Neural cell (in vitro differentiated cells): ENCODE data around the gene ZNF521.

Source experiments
- MXI1 ChIP-seq: fragments of 450-650 bp; conservative IDR thresholded peaks from 2 replicates; pipeline ENCODE4 v1.6.1; 2014; ENCODE audit warnings: antibody characterized with exemption, mild to moderate bottlenecking; ENCODE audit not compliant: poor library complexity, severe bottlenecking
- POLR2AphosphoS5 ChIP-seq: IDR thresholded peaks from 2 replicates; pipeline ENCODE4 v1.6.1; 2012
- REST ChIP-seq: IDR thresholded peaks from 2 replicates; pipeline ENCODE4 v1.6.1; 2012; ENCODE audit warnings: borderline replicate concordance

GRCh38 chr18:25055076-25055475 is 296.9 kb downstream of the ZNF521 start:
- no peak for TF ChIP-seq POLR2AphosphoS5
- no peak for TF ChIP-seq REST
- no peak for TF ChIP-seq MXI1
